CMK (cell line): Measurements from ENCODE around the gene CFAP70.
"Not testable (repeated sequence)": the region's sequence is repeated elsewhere in the genome, so short reads cannot be mapped to it uniquely, and the experiment has no call there.

Source experiments
- DNase-seq: peaks from one replicate; pipeline ENCODE4 v3.0.0-alpha.2; 2010; ENCODE audit warnings: low read depth

CFAP70 gene

GRCh38 chr10:73339436-73339835 is 19.2 kb downstream of the CFAP70 start:
- no peak for DNase-seq

- DNase-seq = no peak
Observed at GRCh38 chr10:73338801-73339368, 19.8 kb downstream of the CFAP70 start.

- no peak for DNase-seq
Observed at GRCh38 chr10:73333202-73333601, 25.5 kb downstream of the CFAP70 start.

- DNase-seq = no peak
Observed at GRCh38 chr10:73332379-73332778, 26.3 kb downstream of the CFAP70 start.

GRCh38 chr10:73328523-73328922 is 30.1 kb downstream of the CFAP70 start:
- DNase-seq = not testable (repeated sequence)

GRCh38 chr10:73325290-73325689 is 33.4 kb downstream of the CFAP70 start:
- DNase-seq = not testable (repeated sequence)

- DNase-seq = not testable (repeated sequence)
Observed at GRCh38 chr10:73323582-73323981, 35.1 kb downstream of the CFAP70 start.

GRCh38 chr10:73310475-73310874 is 48.2 kb downstream of the CFAP70 start:
- no peak for DNase-seq

GRCh38 chr10:73307203-73307800 is 51.4 kb downstream of the CFAP70 start:
- DNase-seq = no peak

GRCh38 chr10:73306171-73306708 is 52.4 kb downstream of the CFAP70 start:
- no peak for DNase-seq

- no peak for DNase-seq
Observed at GRCh38 chr10:73296946-73297345, 61.7 kb downstream of the CFAP70 start.

- DNase-seq = no peak
Observed at GRCh38 chr10:73293461-73293860, 65.2 kb downstream of the CFAP70 start.

- DNase-seq = no peak
Observed at GRCh38 chr10:73289958-73290357, 68.7 kb downstream of the CFAP70 start.

- DNase-seq = no peak
Observed at GRCh38 chr10:73287441-73287840, 71.2 kb downstream of the CFAP70 start.

- DNase-seq = no peak
Observed at GRCh38 chr10:73281097-73281496, 77.6 kb downstream of the CFAP70 start.

GRCh38 chr10:73264423-73264822 is 94.2 kb downstream of the CFAP70 start:
- DNase-seq = no peak

- DNase-seq = no peak
Observed at GRCh38 chr10:73263693-73264347, 94.8 kb downstream of the CFAP70 start.

GRCh38 chr10:73262880-73263555 is 95.6 kb downstream of the CFAP70 start:
- no peak for DNase-seq

- DNase-seq = no peak
Observed at GRCh38 chr10:73262105-73262730, 96.4 kb downstream of the CFAP70 start.

GRCh38 chr10:73261362-73261995 is 97.2 kb downstream of the CFAP70 start:
- DNase-seq = no peak

- not testable (repeated sequence) for DNase-seq
Observed at GRCh38 chr10:73258612-73259011, 100.1 kb downstream of the CFAP70 start.

GRCh38 chr10:73253225-73253555 is 105.5 kb downstream of the CFAP70 start:
- DNase-seq = no peak
